Stimulated activated CD4-positive, alpha-beta T cell treated with anti-CD3 and anti-CD28 coated beads, Interleukin-2, amount 100 ng/mL, for 48 hours (primary cell): Measurements from ENCODE around the gene TMEM14B.
"Not testable (repeated sequence)": the region's sequence is repeated elsewhere in the genome, so short reads cannot be mapped to it uniquely, and the experiment has no call there.

Source experiments
- DNase-seq, 2 donors: peaks; one replicate each; pipeline ENCODE4 v3.0.0-alpha.2; 2020

The TMEM14B gene

DNA sequence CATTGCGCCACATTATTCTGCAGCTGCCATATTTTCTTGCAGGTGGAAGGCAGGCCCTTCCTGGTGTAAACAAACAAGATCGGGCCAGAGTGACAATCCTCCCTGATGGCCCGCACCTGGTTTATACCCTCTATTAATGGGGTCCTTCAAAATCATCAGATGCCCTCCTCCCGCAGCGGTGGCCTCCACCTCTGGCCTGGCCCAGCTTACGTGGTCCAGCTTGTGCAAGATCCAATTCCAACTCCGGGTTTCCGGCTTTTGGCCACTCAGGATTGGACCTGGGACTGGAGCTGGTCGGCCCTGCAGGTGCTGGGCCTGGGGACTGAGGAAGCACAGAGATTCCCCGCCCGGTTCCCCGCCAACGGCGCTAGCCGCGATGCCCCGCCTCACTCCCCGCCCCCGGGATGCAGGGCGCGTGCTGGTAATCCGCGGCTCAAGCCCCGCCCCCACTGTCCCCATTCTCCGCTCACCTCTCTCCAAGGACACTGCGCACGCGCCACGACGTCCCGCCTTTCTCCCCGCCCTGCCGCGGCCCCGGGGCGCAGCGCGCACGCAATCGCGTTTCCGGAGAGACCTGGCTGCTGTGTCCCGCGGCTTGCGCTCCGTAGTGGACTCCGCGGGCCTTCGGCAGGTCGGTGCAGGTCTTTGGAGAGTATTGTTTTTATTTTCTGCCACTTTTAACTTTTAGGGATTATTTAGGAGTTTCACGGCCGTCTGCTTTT is at the start of gene TMEM14B:
Gene TMEM14B, plus strand, starts transcription at position 555 of the 722 bp plus-strand sequence. CDS start 1,441 bp downstream, outside the sequence.
- peak; percentile 99 to 100 for DNase-seq

DNA sequence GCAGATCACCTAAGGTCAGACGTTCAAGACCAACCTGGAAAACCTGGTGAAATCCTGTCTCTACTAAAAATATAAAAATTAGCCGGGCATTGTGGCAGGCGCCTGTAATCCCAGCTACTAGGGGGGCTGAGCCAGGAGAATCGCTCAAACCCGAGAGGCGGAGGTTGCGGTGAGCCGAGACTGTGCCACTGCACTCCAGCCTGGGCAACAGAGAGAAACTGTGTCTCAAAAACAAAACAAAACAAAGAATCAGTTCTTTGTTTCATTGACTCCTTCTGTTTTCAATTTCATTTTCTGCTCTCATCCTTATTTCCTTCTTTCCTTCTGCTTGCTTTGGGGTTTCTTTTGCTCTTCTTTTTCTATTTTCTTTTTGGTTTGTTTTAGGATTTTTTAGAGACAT is 33.6 kb upstream of the TMEM14B start:
- DNase-seq, result no peak

DNA sequence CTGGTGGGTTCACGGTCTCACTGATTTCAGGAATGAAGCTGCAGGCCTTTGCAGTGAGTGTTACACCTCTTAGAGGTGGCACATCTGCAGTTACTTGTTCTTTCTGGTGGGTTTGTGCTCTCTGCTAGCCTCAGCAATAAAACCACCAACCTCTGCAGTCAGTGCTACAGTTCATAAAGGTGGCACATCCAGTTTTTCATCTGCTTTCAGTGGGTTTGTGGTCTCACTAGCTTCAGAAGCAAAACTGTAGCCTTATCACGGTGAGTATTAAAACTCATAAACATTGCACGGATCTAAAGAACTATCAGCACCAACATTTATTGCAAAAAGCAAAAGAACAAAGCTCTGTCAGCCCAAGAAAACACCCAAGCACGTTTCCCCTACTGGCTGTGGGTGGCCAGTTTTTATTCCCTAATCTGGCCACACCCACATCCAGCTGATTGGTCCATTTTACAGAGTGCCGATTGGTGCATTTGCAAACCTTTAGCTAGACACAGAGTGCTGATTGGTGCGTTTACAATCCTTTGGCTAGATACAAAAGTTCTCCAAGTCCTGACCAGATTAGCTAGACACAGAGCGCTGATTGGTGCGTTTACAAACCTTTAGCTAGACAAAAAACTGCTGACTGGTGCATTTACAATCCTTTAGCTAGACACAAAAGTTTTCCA is 28.2 kb upstream of the TMEM14B start:
- peak in 1 of 2 donors; percentile 40 for DNase-seq

DNA sequence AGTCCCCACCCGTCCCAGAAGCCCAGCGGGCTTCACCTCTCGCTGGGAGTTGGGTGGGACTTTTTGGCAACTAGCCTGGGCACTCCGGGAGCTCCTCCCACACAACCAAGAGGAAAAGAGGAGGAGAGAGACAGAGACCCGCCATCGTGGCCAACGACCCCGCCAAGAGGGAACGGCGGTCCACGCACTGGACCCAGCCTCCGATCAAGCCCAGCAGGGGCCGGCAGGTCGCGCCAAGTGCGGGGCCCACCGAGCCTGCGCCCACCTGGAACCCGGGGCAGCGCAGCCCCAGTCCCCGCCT is 27.7 kb upstream of the TMEM14B start:
- DNase-seq, result no peak

DNA sequence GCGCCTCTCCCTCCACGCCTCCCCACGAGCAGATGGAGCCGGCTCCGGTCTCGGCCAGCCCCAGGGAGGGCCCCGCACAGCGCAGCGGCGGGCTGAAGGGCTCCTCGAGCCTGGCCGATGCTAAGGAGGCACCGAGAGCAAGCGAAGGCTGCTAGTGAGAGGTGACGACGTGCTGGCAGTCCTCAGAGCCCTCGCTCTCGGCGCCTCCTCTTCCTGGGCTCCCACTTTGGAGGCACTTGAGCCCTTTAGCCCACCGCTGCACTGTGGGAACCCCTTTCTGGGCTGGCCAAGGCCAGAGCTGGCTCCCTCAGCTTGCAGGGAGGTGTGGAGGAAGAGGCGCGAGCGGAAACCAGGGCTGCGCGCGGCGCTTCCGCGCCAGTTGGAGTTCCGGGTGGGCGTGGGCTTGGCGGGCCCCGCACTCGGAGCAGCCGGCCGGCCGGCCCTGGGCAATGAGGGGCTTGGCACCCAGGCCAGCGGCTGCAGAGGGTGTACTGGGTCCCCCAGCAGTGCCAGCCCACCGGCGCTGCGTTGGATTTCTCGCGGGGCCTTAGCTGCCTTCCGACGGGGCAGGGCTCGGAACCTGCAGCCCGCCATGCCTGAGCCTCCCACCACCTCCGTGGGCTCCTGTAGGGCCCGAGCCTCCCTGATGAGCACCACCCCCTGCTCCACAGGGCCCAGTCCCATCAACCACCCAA is 27.2 kb upstream of the TMEM14B start:
- DNase-seq, result peak; percentile 47 to 56

DNA sequence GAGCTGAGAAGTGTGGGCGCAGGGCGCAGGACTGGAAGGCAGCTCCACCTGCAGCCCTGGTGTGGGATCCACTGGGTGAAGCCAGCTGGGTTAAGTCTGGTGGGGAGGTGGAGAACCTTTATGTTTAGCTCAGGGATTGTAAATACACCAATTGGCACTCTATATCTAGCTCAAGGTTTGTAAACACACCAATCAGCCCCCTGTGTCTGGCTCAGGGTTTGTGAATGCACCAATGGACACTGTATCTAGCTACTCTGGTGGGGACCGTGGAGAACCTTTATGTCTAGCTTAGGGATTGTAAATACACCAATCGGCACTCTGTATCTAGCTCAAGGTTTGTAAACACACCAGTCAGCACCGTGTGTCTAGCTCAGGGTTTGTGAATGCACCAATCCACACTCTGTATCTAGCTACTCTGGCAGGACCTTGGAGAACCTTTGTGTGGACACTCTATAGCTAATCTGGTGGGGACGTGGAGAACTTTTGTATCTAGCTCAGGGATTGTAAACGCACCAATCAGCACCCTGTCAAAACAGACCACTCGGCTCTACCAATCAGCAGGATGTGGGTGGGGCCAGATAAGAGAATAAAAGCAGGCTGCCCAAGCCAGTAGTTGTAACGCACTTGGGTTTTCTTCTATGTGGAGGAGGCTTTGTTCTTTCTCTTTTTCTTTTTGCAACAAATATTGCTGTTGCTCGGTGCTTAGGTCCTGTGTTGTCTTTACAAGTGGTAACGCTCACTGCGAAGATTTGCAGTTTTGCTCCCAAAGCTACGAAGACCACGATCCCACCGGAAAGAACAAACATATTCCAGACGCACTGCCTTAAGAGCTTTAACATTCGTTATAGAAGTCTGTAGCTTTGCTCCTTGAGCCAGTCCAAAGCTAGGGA is 26.4 kb upstream of the TMEM14B start:
- DNase-seq, result not testable (repeated sequence)

DNA sequence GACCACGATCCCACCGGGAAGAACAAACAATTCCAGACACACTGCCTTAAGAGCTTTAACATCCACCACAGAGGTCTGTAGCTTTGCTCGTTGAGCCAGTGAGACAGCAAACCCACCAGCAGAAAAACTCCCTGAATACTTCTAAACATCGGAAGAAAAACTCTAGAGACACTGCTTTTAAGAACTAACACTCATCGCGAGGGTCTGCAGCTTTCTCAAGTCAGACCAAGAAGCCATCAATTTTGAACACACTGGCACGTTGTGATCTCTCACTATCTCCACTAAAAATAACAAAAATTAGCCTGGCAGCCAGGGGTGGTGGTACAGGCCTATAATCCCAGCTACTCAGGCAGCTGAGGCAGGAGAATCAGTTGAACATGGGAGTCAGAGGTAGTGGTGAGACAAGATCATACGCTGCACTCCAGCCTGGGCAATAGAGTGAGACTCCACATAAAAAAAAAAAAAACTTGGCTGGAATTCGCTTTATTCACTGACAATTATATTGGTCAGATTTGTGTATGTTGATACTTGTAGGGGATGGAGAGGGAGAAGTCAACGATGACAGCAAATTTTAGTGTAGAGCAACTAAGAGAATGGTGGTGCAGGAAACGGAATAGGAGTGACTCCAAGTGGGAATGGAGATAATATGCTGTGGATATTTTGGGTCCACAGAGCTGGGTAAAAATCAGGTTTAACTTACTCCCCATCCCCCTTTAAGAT is 25.6 kb upstream of the TMEM14B start:
- no peak for DNase-seq

DNA sequence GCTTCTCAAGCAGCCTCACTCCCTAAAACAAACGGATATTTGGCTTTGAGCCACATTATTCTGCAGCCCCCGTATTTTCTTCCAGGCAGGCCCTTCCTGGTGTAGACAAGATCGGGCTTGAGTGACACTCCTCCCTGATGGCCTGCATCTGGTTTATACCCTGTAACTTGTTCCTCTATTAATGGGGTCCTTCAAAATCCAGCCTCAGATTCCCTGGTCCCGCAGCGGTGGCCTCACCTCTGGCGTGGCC is 25.1 kb upstream of the TMEM14B start:
- DNase-seq, result no peak

DNA sequence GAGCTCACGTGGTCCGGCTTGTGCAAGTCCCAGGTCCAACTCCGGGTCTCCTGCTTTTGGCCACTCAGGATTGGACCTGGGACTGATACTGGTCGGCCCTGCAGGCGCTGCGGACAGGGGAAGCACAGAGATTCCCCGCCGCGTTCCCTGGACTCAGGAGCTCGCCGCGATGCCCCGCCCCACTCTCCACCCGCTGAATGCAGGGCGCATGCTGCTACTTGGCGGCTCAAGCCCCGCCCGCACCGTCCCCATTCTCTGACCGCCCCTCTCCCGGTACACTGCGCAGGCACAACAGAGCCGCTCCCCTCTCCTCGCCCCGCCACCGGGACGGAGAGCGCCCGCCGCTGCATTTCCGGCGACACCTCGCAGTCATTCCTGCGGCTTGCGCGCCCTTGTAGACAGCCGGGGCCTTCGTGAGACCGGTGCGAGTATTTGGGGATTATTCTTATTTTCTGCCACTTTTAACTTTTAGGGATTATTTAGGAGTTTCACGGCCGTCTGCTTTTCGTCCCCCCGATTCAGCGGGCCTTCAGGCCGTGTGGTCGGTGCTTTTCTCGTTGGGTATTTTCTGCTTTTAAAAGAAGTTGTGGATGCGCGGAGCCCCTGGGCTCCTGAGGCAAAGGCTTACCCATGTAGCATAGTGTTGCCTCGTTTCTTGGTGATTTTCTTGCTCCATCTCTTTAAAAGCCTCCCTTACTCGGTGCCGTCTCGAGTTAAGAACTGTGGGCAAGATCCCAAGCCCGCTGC is 24.6 kb upstream of the TMEM14B start, which contains the start of gene TMEM14C:
Gene TMEM14C, plus strand, starts transcription at position 251 of the 747 bp plus-strand sequence. CDS start 1,544 bp downstream, outside the sequence.
- peak; percentile 82 to 85 for DNase-seq

DNA sequence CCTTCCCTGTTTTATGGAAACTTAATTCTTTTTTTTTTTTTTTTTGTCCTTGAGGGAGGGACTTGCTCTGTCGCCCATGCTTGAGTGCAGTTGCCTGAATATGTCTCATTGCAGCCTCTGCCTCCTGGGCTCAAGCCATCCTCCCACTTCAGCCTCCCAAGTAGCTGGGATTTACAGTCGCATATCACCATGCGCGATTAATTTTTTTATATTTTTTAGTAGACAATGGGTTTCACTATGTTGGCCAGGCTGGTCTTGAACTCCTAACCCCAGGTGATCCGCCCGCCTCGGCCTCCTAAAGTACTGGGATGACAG is 24.1 kb upstream of the TMEM14B start:
- DNase-seq, result no peak

DNA sequence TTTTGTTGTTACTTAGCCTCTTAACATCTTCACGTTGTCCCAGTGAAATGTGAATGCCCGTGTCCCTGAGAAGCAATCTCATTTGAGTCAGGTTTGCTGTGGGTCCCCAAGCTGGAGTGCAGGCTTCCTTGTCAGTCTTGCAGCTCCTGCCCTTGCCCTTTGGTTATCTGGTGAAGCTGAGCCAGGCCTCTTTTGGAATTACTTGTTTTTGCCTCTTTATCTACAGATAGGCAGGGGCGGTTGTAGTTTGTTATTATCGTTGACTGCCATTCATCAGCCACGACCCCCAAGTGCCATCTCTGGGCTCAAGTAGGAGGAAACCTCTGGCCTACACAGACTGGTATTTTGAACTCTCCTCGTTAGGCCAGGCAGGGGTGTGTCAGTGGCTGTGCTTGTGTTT is 22.6 kb upstream of the TMEM14B start:
- DNase-seq, result no peak

DNA sequence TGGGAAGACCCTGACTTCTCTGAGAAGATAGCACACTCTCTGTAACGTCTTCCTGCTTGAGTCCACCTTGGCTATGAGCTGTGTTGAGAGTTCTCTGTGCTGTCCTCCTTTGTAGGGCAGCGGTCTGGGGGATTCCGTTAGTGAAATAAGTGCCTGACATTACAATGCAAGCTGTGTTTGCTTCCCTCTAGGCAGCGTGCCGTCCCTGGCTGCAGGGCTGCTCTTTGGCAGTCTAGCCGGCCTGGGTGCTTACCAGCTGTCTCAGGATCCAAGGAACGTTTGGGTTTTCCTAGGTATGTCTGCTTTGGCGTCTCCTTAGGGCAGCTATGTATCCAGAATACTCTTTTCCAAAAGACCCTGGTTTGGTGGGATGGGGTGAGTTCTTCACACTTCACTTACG is 21.9 kb upstream of the TMEM14B start:
- DNase-seq, result no peak

DNA sequence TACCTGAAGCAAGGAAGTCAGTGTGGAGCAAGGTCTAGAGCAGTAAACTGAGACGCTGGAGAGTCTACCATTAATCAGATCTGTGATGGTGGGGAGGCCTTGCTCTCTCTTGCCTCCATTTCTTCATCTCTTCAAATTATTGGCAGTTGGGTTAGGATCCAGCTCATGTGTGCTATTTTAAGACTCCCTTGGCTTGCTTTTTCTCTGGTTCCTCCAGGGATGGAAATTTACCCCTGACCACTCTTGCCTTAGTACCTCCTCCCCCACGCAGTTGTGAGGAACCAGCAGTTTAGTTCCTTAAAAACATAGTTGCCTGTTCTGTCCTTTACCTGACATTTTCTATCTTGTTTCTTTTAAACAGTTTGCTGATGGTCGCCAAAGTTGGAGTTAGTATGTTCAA is 17.4 kb upstream of the TMEM14B start:
- DNase-seq, result no peak

DNA sequence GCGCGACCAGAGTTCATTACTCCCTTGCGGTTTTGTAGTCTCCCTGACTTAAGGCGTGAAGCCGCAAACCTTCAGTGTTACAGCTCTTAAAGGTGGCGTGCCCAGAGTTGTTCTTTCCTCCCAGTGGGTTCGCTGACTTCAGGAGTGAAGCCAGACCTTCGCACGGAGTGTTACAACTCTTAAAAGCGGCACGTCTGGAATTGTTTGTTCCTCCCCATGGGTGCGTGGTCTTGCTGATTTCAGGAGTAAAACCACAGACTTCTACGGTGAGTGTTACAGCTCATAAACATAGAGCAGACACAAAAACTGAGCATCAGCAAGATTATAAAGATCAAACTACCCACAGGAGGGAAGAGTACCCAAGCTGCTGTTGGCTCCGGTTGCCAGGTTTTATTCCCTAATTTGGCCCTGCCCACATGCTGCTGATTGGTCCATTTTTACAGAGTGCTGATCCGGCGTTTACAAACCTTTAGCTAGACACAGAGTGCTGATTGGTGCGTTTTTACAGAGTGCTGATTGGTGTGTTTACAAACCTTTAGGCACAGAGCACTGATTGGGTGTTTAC is 14.4 kb upstream of the TMEM14B start:
- DNase-seq, result no peak

DNA sequence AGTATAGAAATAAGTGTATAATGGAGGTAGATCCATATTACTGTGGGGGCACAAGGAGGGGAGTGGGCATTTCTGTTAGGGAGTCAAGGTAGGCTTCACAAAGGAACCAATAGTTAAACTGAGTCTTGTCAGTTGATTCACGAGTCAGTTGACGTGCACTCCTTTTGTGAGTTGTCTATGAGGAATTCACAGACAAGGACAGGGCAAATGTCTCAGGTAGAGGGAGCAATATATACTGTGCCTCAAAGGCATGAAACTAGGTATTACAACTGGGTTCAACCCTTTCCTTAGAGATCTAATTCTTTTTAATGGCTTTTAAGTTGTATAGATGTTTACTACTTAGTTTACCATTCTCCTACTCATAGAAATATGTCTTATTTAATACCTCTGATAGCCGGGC is 13.7 kb upstream of the TMEM14B start:
- DNase-seq, result no peak

DNA sequence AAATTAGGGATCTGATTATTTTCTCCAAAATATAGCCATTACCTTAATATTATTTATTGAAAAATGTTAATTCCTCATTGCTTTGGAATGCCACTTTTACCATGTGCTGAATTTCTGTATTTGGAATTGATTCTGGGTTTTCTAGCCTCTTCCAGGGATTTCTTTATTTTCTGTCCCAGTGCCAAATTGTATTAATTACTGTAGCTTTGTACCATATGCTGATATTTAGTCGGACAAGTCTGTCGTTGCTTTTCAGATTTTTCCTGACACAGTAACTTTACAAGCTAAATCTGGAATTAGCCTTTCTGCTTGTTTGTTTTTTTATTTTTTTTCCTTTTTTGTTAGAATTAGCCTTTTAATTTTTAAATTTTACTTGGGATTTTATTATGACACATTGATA is 10.9 kb upstream of the TMEM14B start:
- DNase-seq, result no peak

DNA sequence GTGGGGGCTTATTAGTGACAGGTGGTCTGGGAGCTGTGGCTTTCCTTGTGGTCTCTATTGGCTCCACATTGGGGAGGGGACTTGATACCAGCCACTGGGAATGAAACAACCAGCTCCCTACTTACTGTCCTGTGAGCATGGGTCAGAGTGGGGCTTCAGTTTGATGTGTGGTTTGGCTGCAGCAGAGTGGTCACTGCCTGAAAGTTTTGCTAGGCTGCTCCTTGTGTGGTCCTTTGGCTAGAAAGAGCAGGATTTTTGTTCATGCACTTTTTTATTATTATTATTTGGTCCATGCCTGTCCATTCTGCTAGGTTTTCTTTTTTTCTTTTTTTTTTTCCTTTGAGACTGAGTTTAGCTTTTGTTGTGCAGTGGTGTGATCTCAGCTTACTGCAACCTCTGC is 7.5 kb upstream of the TMEM14B start:
- DNase-seq, result no peak

DNA sequence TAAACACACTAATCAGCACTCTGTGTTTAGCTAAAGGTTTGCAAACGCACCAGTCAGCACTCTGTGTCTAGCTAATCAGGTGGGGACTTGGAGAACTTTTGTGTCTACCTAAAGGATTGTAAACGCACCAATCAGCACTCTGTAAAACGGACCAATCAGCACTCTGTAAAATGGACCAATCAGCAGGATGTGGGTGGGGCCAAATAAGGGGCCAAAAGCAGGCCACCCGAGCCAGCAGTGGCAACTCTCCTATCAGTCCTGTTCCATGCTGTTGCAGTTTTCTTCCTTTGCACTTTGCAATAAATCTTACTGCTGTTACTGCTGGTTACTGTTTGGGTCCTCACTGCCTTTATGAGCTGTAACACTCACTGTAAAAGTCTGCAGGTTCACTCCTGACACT is 6.0 kb upstream of the TMEM14B start:
- not testable (repeated sequence) for DNase-seq

DNA sequence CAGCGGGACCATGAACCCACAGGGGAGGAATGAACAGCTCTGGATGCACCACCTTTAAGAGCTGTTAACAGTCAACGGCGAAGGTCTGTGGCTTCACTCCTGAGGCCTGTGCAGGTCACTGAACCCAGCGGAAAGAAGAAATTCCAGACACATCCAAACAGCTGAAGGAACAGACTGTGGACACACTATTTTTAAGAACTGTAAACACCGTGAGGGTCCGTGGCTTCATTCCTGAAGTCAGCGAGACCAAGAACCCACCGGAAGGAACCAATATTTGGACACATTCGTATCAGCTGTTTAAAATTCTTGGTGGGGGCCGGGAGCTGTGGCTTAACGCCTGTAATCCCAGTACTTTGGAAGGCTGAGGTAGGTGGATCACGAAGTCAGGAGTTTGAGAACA is 5.4 kb upstream of the TMEM14B start:
- DNase-seq, result no peak

DNA sequence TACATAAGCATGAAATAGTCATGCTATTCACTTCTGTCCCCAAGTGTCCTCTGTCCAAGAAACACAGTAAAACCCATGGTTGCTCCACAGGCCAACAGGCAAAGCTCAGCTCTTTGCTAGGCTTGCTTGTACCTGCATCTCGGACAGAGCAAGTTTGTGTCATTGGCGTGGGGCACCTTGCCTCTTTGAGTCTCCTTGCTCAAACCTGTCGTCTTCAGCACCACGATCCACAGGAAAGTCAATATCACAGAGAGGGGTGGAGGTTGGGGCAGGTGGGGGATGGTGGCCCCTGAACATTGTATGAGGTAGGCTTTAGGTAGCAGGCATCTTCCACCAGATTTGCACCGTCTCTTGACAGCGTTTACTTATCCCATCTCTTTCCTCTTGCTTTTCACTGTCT is 4.1 kb upstream of the TMEM14B start:
- no peak for DNase-seq

DNA sequence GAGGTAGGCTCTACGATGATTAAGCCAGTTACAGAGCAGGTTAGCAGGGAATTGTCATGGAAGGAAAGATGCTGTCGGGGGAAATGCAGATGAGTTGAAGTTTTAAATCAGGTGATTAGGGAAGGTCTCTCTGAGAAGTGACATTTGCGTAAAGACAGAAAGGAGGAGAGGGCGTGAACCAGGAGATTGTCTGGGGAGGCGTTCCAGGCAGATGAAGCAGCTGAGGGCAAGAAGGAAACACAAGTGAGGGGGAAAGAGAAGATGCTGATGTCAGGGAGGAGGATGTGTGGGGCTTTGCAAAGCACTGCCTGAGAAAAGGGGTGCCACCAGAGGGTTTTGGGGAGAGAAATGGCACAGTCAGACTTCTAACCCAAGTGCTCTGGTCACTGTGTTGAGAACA is 2.5 kb upstream of the TMEM14B start:
- DNase-seq, result no peak

DNA sequence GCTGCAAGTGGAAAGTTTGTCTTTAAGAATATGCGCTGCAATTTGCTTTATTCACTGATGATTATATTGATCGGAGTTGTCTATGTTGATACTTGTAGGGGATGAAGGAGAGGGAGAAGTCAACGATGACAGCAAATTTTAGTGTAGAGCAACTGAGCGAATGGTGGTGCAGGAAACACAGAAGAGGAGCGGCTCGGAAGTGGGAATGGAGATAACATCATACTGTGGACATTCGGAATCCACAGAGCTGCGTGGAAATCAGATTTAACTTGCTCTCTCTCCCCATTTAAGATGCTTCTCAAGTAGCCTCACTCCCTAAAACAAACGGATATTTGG is 722 bp upstream of the TMEM14B start:
- DNase-seq, result no peak
